Measurements from ENCODE around the gene SLC28A3. TPM values are rescaled to one million over a fixed set of nuclear protein-coding genes. Genes with fewer than 3 reads are reported as not detected.

Gene SLC28A3
- polyA plus RNA-seq, 1 experiment, result 0.27 TPM

GRCh38 chr9:84296146-84296843, 44.3 kb downstream of the SLC28A3 start:
- Histone ChIP-seq H3K36me3 (ENCODE audit: control insufficient read depth, insufficient read depth, low read length) (no peaks in the 10 kb centered on the region), H3K4me3 (ENCODE audit: low read depth, low read length) (no peak overlapping the region), H3K27me3 (ENCODE audit: control insufficient read depth, insufficient read depth, low read length) (no peaks in the 10 kb centered on the region)
- no peak for DNase-seq (ENCODE audit: low read depth)
- no peak for TF ChIP-seq CTCF (IDR thresholded peaks at IDR 0.05; ENCODE audit: insufficient read depth, low read depth, low read length)
- POLR2A ChIA-PET, result interaction anchor here (0.6 kb wide), 2 partner anchors 8 to 353 kb away, joined by 5 to 8 read pairs; no protein-coding TSS in a partner anchor
- CTCF ChIA-PET, result interaction anchor here (0.9 to 2.2 kb wide), 5 partner anchors 10 to 35 kb away, joined by 3 to 5 read pairs (median 3); no protein-coding TSS in a partner anchor

GRCh38 chr9:84294241-84294950, 46.2 kb downstream of the SLC28A3 start:
- Histone ChIP-seq H3K27me3 (ENCODE audit: control insufficient read depth, insufficient read depth, low read length) (no peaks in the 10 kb centered on the region), H3K4me3 (ENCODE audit: low read depth, low read length) (no peak overlapping the region), H3K36me3 (ENCODE audit: control insufficient read depth, insufficient read depth, low read length) (no peaks in the 10 kb centered on the region)
- POLR2A ChIA-PET, result no interaction called here
- no peak for TF ChIP-seq CTCF (IDR thresholded peaks at IDR 0.05; ENCODE audit: insufficient read depth, low read depth, low read length)
- CTCF ChIA-PET, result interaction anchor here (1.3 to 1.4 kb wide), 2 partner anchors 13 to 19 kb away, joined by 3 to 5 read pairs; no protein-coding TSS in a partner anchor
- no peak for DNase-seq (ENCODE audit: low read depth)

GRCh38 chr9:84293001-84293798, 47.4 kb downstream of the SLC28A3 start:
- no peak for TF ChIP-seq CTCF (IDR thresholded peaks at IDR 0.05; ENCODE audit: insufficient read depth, low read depth, low read length)
- POLR2A ChIA-PET, result interaction anchor here (0.6 kb wide), 1 partner anchor 11 kb away, joined by 3 read pairs; no protein-coding TSS in a partner anchor
- CTCF ChIA-PET, result interaction anchor here (1.3 to 1.4 kb wide), 2 partner anchors 12 to 21 kb away, joined by 3 to 5 read pairs; no protein-coding TSS in a partner anchor
- no peaks in the 10 kb centered on the region for H3K27me3 ChIP-seq (ENCODE audit: control insufficient read depth, insufficient read depth, low read length)
- DNase-seq (ENCODE audit: low read depth), result no peak
- no peak overlapping the region for H3K4me3 ChIP-seq (ENCODE audit: low read depth, low read length)
- no peaks in the 10 kb centered on the region for H3K36me3 ChIP-seq (ENCODE audit: control insufficient read depth, insufficient read depth, low read length)

GRCh38 chr9:84285381-84285780, 55.2 kb downstream of the SLC28A3 start:
- DNase-seq (ENCODE audit: low read depth), result no peak
- Histone ChIP-seq H3K4me3 (ENCODE audit: low read depth, low read length) (no peak overlapping the region), H3K36me3 (ENCODE audit: control insufficient read depth, insufficient read depth, low read length) (no peaks in the 10 kb centered on the region), H3K27me3 (ENCODE audit: control insufficient read depth, insufficient read depth, low read length) (no peaks in the 10 kb centered on the region)
- POLR2A ChIA-PET, result no interaction called here
- CTCF ChIA-PET, result interaction anchor here (1.6 to 2.2 kb wide), 4 partner anchors 10 to 30 kb away, joined by 4 to 8 read pairs (median 5); no protein-coding TSS in a partner anchor
- no peak for TF ChIP-seq CTCF (IDR thresholded peaks at IDR 0.05; ENCODE audit: insufficient read depth, low read depth, low read length)

All from BJ (cell line).